Prostate gland (tissue), 2 donors: ENCODE results near the gene PPP2R3C.

Experiments used
- CTCF ChIP-seq, 4 experiments: fragments of 200-600 bp in 2 of 4; fragments of 450-650 bp in 2 of 4; sonication (generic) in 2 of 4; IDR thresholded peaks; 1 replicate in 3 of 4; 2 replicates in 1 of 4; pipeline ENCODE4 v1.5.1; 2016 to 2019; ENCODE audit warnings: antibody characterized with exemption in 4 of 4, mild to moderate bottlenecking in 2 of 4, moderate library complexity in 2 of 4
- POLR2A ChIP-seq: fragments of 450-650 bp; IDR thresholded peaks from one replicate; pipeline ENCODE4 v1.6.1; 2016; ENCODE audit warnings: antibody characterized with exemption, mild to moderate bottlenecking
- POLR2AphosphoS5 ChIP-seq: sonication (generic); formaldehyde crosslinking; IDR thresholded peaks from one replicate; pipeline ENCODE4 v1.6.1; 2017; ENCODE audit warnings: antibody characterized with exemption

GRCh38 chr14:35138585-35138984 is 16.8 kb upstream of the PPP2R3C start:
- TF ChIP-seq POLR2AphosphoS5 (no peak), POLR2A (no peak), CTCF (IDR thresholded peaks at IDR 0.05) (no peak)
